ENCODE measurements around the gene LHFPL5.
A peak's percentile ranks its signal among the peaks of the same experiment; 100 is the strongest.

The LHFPL5 gene

GRCh38 chr6:35804996-35805736 is at the start of gene LHFPL5:
Gene LHFPL5, plus strand, starts transcription at chr6:35805352. Its CDS starts 319 bp downstream, at chr6:35805671.
- peak; percentile 14 for DNase-seq

DNA sequence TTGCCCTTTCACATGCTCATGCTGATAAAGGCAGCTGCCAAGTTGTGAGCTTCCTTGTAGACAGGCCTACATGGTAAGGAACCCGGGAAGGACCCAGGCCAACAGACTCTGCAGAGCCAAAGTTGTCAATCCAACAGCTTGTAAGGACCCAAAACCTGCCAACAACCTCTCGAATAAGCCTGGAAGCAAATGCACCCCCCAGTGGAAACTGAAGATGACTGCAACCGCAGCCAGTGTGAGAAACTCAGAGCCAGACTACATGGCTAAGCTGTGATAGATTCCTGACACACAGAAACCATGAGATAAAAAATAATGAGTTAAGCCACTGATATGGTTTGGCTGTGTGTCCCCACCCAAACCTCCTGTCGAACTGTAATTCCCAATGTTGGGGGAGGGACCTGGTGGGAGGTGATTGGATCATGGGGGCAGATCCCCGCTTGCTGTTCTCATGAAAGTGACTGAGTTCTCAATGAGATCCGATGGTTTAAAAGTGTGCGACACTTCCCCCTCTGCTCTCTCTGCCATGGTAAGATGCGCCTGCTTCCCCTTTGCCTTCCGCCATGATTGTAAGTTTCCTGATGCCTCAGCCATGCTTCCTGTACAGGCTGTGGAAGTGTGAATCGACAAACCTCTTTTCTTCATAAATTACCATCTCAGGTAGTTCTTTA is 47.6 kb upstream of the LHFPL5 start:
- peak; percentile 43 for DNase-seq

DNA sequence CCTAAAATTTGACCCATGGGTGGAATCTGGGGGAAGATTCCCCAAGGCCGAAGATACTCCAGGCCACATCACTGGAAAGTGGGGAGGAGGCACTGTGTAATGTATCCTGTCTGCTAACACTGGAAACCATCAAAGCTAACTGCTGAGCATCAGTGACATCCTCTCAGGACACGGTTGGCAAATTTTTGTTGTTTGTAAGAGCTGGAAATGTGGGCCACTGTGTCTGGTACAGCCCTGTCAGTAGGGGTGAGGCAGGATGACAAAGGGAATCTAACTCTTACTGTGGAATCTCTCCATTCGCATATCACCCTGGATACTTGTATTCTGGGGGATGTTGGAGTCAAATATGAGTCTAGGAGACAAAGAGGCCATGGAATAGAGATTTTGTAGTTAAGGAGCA is 45.7 kb upstream of the LHFPL5 start:
- DNase-seq = no peak

DNA sequence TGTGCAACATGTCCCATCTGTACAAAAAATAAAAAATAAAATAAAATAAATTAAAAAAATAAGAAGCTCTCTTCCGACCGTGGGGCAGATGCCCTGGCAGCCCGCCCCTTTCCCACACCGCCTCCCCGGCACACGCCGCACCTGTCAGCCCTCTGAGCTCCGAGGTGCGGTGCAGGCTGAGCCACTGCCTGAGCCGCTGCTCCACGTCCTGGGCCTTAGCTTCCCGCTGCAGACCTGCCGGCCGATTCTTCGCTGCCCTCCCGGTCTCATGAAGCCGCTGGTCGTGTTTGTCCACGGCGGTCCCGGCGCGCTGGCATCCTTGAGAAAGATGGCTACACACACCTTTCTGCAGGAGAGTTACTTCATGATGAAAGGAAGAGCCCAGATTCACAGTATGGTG is 39.4 kb upstream of the LHFPL5 start:
- no peak for DNase-seq

DNA sequence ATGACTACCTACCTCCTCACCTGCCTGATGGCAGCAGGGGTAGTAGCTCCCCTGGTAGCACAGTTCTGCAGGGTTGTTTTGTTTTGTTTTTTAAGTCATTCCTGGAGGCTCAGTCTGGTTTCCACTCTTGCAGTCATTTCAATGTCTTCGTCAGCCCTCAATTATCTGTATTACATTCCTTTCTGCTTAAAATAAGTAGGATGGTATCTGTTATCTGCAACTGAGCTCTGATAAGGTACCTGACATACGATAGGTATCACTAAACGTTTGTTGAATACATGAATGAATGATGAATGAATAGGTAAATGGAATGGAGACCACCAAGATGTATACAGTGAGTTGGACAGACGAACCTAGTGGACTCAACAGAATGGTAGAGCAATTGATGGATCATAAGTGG is 35.9 kb upstream of the LHFPL5 start:
- no peak for DNase-seq

DNA sequence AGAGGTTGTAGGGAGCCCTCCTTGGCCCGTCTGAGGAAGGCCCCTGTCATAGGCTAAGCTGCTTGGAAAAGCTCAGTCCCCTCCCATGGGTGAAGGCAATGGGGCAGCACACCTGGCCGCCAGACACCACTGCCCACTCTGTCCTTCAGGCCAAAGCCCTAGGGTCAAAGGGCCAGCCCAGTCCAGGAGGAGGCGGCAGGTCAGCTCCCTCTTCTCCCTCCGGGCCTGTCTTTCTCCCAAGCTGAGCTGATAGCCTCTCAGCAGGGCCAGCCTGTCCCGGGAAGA is 33.9 kb upstream of the LHFPL5 start:
- no peak for DNase-seq

DNA sequence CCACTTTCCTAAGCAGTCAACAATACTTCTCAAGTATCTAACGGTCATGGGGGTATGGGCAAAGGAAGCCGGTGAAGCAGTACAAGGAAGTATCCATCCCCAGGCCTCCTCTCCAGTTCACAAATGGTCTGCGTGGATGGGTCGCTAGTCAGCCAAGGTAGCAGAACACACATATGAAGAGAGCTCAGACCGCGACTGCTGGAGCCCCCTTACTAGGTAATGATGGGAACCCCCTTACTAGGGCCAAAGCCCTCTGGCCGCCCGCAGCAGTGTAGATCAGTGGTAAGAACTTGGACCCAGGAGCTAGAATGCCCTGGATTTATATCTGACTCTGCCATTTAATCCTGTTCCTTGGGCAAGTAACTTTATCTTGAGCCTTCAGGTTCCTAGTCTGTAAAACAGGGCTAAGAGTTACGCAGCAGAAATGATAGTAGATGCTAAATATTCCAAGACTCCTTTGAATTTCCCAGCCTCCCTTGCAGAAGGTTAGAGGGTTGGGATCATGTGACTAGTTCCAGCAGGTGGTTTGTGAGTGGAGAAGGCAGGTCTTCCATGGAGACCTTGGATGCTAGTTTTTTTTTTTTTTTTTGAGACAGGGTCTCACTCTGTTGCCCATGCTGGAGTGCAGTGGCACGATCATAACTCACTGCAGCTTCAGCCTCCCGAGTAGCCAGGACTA is 30.9 kb upstream of the LHFPL5 start:
- no peak for DNase-seq

DNA sequence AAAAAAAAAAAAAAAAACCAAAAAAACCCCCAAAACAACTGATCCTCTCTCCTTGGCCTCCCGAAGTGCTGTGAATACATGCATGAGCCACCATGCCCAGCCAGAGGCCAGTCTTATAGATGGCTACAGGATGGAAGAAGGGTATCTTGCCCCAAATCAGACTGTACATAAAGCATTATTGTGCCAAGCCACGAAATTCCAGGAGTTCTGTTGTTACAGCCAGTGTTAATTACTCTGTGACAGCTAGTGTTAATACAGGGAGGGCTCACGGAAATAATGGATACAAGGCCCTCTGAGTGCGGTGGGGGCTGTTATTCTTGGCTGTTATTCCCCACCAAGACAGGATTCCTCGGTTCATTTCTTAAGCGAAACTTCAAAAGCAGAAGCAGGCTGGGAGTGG is 30.1 kb upstream of the LHFPL5 start:
- no peak for DNase-seq

GRCh38 chr6:35776364-35777215 is 28.6 kb upstream of the LHFPL5 start, which contains the start of gene CLPSL2:
Gene CLPSL2, plus strand, starts transcription at chr6:35776598. Its CDS starts 21 bp downstream, at chr6:35776619.
- no peak for DNase-seq

DNA sequence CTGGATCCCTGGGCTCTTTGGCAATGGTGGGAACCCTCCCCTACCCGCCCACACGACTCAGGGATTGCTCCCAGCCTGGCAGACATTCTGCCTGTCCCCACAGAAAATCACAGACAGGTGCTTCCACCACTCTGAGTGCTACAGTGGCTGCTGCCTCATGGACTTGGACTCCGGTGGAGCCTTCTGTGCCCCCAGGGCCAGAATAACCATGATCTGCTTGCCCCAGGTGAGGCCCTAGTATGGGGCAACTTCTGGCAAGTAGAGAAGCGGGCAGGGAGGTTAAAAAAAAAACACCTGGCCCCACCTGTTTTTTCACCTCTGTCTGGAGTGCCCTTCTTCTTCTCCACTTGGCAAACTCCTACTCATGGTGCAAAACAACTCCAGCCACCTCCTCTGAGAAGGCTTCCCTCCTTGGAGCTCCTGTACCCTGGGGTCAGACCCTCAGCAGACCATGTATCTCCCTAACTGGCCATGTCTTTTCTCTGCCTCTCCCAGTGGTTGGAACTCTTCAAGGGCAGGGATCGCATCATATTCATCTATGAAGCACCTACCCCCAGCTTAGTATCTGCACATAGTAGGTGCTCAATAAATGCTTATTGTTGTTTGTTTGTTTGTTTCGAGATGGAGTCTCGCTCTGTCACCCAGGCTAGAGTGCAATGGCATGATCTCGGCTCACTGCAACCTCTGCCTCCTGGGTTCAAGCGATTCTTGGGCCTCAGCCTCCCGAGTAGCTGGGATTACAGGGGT is 27.6 kb upstream of the LHFPL5 start:
- no peak for DNase-seq

DNA sequence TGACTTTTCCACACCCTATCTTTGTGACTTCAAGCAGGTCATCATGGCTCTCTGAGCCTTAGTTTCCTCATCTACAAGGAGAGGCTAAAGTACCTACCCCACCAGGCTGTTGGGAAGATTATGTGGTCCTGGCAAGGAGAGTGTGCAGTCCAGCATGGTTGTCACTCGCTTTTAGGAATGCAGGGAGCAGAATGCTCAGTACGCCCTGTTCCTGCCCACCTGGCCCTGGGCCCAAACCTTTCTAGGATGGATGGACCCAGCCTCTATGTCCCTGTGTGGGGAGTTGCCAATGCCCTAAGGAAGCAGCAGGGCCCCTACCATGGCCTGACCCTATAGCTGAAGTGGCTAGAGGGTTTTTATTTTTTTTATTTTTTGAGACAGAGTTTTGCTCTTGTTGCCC is 26.7 kb upstream of the LHFPL5 start:
- DNase-seq = no peak

DNA sequence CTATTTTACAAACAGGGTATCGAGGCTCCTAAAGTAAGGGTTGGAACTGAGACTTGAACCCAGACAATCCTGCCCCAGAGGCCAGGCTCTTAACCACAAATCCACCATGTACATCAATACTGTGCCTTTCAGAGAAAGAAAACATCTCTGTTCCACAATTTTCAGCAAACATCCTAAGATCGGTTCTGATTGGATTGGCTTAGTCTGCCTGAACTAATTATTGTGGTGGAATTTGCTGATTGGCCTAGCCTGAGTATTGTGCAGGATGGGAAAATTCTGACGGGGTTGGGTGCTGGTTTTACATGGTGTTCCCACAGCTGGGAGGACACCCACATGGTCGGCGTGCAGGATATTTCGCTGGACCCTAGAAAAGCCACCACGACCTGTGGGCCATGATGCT is 24.4 kb upstream of the LHFPL5 start, which contains the start of gene CLPSL1:
CLPSL1 (plus strand) TSS at position 301 of the 400 bp plus-strand sequence; CDS start at position 393, 92 bp downstream.
- no peak for DNase-seq

GRCh38 chr6:35781290-35781689 is 23.9 kb upstream of the LHFPL5 start:
- DNase-seq = no peak

- DNase-seq = no peak
Observed at GRCh38 chr6:35782424-35782823, 22.7 kb upstream of the LHFPL5 start.

GRCh38 chr6:35784200-35784599 is 21.0 kb upstream of the LHFPL5 start:
- no peak for DNase-seq

DNA sequence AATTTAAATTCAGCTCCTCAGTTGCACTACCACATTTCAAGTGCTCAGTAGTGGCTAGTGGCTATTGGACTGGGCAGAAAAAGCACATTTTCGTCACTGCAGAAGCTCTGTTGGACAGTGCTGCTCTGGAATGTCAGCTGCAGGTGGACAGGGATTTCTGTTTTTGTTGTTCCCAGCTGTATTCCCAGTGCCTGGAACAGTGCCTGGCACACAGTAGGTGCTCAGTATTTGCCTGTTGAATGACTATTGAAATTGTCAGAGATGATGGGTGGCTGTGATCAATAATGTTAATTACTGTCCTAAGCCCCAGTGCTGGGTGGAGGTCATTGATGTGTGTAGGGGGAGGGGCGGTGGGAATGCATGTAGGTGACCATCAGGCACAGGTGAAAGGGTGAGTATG is 18.9 kb upstream of the LHFPL5 start:
- no peak for DNase-seq

- no peak for DNase-seq
Observed at GRCh38 chr6:35786810-35787209, 18.3 kb upstream of the LHFPL5 start.

DNA sequence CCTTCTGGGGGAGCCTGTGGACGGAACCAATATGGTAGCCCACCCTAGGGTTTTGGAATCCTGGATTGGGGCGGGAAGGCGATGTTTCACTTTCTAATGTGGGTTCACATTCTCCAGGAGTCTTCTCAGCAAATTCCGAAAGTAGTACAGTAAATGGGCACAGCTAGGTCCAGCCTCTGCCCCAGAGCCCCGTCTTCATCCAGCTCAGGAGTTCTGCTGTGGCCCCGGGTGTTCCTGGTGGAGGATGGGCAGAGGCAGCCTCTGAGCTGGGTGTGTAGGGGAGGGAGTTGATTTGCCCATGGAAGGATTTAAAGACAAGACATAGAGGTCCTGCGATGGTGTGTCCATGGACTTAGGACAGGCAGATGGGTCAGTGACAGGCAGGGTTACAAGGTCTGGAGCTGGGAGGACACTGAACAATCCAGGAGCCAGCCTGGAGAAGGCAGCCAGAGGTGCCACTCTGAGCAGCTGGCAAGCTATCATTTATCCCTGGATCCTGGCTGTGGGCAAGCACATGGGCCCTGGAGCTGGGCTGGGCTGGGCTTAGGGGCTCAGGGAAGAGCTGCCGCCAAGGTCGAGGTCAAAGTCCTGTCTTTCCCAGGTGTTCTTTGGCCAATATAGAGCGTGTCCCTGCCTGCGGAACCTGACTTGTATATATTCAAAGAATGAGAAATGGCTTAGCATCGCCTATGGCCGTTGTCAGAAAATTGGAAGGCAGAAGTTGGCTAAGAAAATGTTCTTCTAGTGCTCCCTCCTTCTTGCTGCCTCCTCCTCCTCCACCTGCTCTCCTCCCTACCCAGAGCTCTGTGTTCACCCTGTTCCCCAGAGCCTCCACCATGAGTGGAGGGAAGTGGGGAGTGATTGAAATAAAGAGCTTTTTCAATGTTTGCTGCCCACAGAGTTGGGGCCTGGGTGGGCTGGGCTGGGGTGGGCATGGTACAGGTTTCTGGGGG is 17.6 kb upstream of the LHFPL5 start:
- no peak for DNase-seq

GRCh38 chr6:35788423-35788982 is 16.6 kb upstream of the LHFPL5 start:
- no peak for DNase-seq

- no peak for DNase-seq
Observed at GRCh38 chr6:35790683-35791082, 14.5 kb upstream of the LHFPL5 start.
